Coronary artery (tissue), 2 donors: ENCODE results near the gene HDAC5.

Experiments used
- DNase-seq: peaks from one replicate; pipeline ENCODE4 v3.0.0-alpha.2; 2017; ENCODE audit warnings: low spot score
- H3K27ac ChIP-seq, 2 donors: fragments of 200-600 bp; sonication (generic); one replicate each; pipeline ENCODE4 v1.5.1; 2016 to 2019
- H3K4me3 ChIP-seq: fragments of 200-600 bp; sonication (generic); 2 replicates; pipeline ENCODE4 v1.5.1; 2016; ENCODE audit warnings: mild to moderate bottlenecking, moderate library complexity
- CTCF ChIP-seq: fragments of 200-600 bp; sonication (generic); IDR thresholded peaks from one replicate; pipeline ENCODE4 v1.5.1; 2019; ENCODE audit warnings: antibody characterized with exemption

Gene HDAC5

GRCh38 chr17:44123356-44124117 is at the start of gene HDAC5:
HDAC5 (minus strand) TSS chr17:44123641; CDS start chr17:44117515, 6,126 bp downstream.
- DNase-seq: peak; percentile 99

GRCh38 chr17:44171931-44172455 is 48.6 kb upstream of the HDAC5 start:
- H3K4me3 ChIP-seq: no peak overlapping the region
- no peak for TF ChIP-seq CTCF
- H3K27ac ChIP-seq: no peak overlapping the region
- no peak for DNase-seq

More at GRCh38 chr17:44123356-44124117, at the start of gene HDAC5:
- Histone ChIP-seq H3K27ac (peak within 1 kb of the TSS; percentile 91 to 99), H3K4me3 (peak within 1 kb of the TSS; percentile 76)
- TF ChIP-seq CTCF: peak; percentile 35

- no peak for DNase-seq
- TF ChIP-seq CTCF: no peak
- Histone ChIP-seq H3K27ac (peak within 1 kb of the TSS; percentile 77 to 83), H3K4me3 (peak within 1 kb of the TSS; percentile 67)
Measured at GRCh38 chr17:44170499-44171201, 47.2 kb upstream of the HDAC5 start, which contains the start of gene ASB16. ASB16 (plus strand) TSS chr17:44170704; CDS start chr17:44170790, 86 bp downstream.

- TF ChIP-seq CTCF: no peak
- H3K27ac ChIP-seq: peak overlapping the region; percentile 77 to 83
- H3K4me3 ChIP-seq: peak overlapping the region; percentile 67
- DNase-seq: no peak
Measured at GRCh38 chr17:44170135-44170498, 46.7 kb upstream of the HDAC5 start.

GRCh38 chr17:44167181-44167861 is 43.9 kb upstream of the HDAC5 start:
- no peak for TF ChIP-seq CTCF
- no peak overlapping the region for H3K27ac ChIP-seq
- DNase-seq: no peak
- H3K4me3 ChIP-seq: no peak overlapping the region

- no peak overlapping the region for H3K4me3 ChIP-seq
- DNase-seq: no peak
- no peak for TF ChIP-seq CTCF
- H3K27ac ChIP-seq: no peak overlapping the region
Measured at GRCh38 chr17:44164476-44164875, 41.0 kb upstream of the HDAC5 start.
